IPS-18c (cell line): ENCODE results near the gene RPL32.
"Not testable (repeated sequence)": the region's sequence is repeated elsewhere in the genome, so short reads cannot be mapped to it uniquely, and the experiment has no call there.

Source experiments
- H3K4me3 ChIP-seq: 2 replicates; pipeline ENCODE4 v1.7.0; 2013; ENCODE audit warnings: low read depth, mild to moderate bottlenecking, low read length, moderate library complexity; ENCODE audit not compliant: insufficient read depth
- H3K9me3 ChIP-seq: one replicate; pipeline ENCODE4 v1.6.1; 2013; ENCODE audit warnings: mild to moderate bottlenecking, low read length, moderate library complexity; ENCODE audit not compliant: control insufficient read depth, insufficient read depth

RPL32 gene

DNA sequence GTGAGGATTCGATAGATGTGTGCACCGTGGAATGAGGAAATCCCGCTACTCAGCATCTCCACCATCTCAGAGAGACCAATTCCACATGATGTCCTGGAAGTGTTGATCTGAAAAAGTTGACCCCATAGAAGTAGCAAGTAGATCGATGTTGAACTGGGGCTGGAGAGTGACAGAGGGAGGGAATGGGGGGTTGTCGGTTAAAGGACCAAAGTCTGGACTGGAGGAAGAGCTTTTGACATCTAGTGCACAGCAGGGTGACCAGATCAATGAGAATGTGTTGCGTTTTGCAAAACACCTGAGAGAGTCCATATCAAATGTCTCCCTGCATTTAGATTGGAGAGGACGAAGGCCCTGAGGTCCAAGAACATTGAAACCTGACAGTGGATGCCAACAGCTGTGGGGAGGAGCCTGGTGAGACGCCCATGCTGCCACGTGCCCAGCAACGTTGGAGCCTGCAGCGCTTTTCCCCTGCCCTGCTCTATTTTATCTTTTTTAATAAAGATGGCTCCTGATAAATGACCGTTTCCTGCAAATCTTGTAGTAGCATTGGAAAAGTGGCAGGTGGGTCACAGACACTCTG is 30.1 kb upstream of the RPL32 start:
- no peaks in the 10 kb centered on the region for H3K9me3 ChIP-seq
- H3K4me3 ChIP-seq: no peak overlapping the region

DNA sequence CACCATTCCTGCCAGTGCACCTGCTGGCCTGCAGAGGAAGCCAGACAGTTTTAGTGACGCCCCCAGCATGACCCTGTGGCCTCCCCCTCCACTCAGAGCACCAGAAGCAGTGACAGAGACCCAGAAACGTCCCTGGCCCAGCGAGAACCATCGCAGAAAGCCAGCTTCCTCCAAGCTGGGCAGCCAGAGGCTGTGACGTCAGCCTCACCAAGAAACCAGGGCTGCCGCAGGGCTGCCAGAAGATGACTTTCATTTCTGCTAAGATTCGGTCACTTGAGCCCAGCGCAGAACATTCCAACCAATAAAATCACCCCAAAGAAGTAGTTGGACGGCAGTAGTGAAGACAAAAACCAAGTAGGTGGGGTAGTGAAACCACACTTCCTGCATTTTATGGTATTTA is 29.6 kb upstream of the RPL32 start:
- H3K4me3 ChIP-seq: no peak overlapping the region
- no peaks in the 10 kb centered on the region for H3K9me3 ChIP-seq

DNA sequence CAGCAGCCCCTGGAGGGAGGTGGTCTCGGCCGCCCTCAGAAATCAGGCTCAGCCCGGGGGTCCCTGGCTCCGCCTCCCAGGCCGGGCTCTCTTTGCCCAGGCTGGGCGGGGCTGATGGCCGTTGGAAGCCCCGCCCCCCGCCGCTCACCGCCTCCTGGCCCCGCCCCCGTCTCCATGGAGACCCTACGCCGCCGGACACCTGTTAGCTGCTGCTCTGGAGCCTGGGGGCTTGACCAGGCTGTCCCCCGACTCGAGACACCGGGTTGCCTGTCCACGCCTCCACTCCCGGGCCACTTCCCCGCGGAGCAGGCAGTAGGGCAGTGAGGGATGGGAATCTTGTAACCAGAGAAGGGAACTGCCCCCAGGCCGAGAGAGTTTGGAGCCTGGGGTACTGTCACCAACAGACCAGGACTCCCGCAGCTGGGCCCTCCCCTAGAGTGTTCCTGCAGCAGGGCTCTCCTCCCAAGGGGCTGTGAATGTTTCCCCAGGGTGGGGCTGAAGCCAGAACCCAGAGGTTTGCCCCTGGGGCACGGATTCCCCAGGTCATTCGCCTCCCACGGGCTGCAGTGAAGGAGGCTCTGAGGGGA is 27.8 kb upstream of the RPL32 start:
- Histone ChIP-seq H3K9me3 (peaks cover 3% of the 10 kb centered on the region), H3K4me3 (peak overlapping the region; percentile 60)

DNA sequence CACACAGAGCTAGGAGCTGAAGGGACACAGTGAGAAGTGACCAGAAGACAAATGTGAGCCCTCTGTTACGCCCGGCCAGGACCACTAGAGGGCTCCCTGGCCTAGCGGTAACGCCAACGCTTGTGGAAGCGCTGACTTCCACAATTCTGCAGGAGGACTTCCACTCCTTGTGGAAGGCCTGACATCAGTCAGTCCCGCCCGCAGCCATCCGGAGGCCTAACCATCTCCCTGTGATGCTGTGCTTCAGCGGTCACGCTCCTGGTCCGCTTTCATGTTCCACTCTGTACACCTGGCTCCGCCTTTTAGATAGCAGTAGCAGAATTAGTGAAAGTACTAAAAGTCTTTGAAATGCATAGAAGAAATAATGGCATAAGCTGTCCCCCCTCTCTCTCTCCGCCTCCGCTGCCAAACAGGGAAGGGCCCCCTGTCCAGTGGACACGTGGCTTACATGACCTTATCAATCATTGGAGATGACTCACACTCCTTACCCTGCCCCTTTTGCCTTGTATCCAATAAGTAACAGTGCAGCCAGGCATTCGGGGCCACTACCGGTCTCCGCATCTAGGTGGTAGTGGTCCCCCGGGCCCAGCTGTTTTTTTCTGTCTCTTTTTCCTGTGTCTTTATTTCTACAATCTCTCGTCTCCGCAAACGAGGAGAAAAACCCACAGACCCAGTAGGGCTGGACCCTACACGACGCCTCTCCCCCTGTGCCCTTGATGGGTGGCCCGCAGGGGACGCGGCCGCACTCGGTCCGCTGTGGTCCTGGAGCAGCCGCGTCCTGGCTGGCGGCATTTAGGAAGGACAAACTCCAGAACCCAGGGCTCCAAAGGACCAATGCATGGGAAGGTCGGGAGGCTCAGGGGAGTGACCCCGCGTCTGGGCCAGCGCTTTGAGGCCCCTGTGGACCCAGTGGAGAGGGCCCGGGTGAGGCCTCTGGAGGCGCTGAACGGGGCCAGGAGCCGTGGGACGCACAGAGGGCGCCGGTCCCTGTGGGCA is 27.0 kb upstream of the RPL32 start:
- Histone ChIP-seq H3K9me3 (peaks cover 3% of the 10 kb centered on the region), H3K4me3 (peak overlapping the region; percentile 60)

DNA sequence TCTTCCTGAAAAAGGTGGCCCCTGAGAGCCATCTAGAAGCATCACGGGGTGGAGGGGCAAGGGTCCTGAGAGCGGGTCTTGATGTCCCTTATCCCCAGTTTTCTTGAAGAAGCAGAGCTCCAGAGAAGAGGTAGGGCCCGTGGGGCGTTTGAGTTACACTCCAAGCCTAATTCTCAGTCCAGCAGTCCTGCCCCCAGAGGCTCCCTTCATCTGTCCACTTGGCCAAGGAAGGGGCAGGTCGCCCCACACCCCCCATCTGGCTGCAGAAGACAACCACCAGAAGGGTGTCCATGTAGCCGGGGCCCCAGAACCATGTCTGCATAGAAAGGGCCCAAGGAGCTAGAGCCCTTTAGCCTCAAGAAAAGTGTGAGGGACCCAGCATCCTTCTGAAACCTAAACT is 25.5 kb upstream of the RPL32 start:
- H3K9me3 ChIP-seq: peaks cover 3% of the 10 kb centered on the region

GRCh38 chr3:12865271-12865670 is 23.9 kb upstream of the RPL32 start:
- H3K9me3 ChIP-seq: peaks cover 3% of the 10 kb centered on the region
- H3K4me3 ChIP-seq: no peak overlapping the region

More for the DNA sequence above, 25.5 kb upstream of the RPL32 start:
- H3K4me3 ChIP-seq: no peak overlapping the region

DNA sequence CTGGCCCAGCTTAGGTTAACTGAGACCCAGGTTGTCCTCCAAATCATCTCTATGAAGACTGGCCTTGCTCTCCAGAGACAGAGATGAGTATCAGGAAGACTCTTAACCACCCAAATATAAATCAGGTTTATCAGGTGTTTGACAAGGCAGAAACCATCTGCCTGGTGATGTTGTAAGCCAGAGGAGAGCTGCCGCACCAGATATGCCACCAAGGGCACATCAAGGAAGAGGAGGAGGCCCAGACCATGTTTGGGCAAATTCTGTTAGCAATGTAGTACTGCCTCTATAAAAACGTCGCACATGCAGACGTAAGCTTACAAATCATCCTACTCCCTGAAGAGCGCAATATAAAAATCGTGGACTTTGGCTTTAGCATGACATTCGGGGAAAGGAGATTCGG is 21.0 kb upstream of the RPL32 start:
- H3K4me3 ChIP-seq: no peak overlapping the region

DNA sequence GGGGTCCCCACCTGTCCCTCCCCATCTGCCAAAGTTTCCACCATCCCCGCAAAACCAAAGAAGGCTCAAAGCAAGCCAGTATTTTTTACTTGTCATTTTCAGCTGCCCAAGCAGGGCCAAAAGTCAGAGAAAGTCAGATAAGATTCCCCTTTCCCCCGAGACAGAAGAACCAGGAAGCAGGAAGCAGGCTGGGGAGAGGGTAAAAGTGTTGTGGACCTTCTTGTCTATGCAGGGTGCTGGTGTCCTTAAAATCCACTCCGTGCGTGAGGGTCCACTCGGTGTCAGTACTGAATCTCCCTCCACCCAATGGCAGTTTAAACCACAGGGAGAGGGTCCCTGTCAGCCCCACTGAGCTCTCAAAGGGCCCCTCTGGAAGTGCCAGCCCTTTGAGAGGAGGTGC is 20.2 kb upstream of the RPL32 start:
- H3K4me3 ChIP-seq: no peak overlapping the region
- peaks cover 3% of the 10 kb centered on the region for H3K9me3 ChIP-seq

More for the DNA sequence above, 21.0 kb upstream of the RPL32 start:
- peaks cover 3% of the 10 kb centered on the region for H3K9me3 ChIP-seq

GRCh38 chr3:12859840-12860239 is 18.5 kb upstream of the RPL32 start:
- Histone ChIP-seq H3K9me3 (no peaks in the 10 kb centered on the region), H3K4me3 (no peak overlapping the region)

GRCh38 chr3:12856626-12857025 is 15.3 kb upstream of the RPL32 start:
- no peak overlapping the region for H3K4me3 ChIP-seq
- no peaks in the 10 kb centered on the region for H3K9me3 ChIP-seq

DNA sequence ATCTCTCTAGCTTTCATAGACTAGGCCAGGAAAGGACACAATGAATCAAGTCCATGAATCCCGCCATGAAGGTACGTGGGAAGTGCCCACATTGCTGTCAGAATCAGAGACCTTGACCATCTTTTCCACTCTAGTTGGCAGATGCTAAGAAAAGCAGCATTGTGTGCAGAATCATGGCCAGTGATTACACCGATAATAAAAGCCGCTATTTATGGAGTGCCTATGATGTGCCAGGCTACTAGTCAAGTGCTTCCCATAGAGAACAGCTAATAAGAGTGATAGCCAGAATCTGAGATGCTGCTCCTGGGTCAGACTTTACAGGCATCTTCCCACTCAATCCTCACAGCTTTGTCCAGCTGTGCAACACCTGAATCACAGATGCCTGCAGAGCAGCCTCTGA is 13.2 kb upstream of the RPL32 start:
- no peak overlapping the region for H3K4me3 ChIP-seq
- H3K9me3 ChIP-seq: no peaks in the 10 kb centered on the region

- not testable (repeated sequence) for H3K9me3 ChIP-seq, H3K4me3 ChIP-seq
These were observed 12.5 kb upstream of the RPL32 start for GRCh38 chr3:12853847-12854246.

DNA sequence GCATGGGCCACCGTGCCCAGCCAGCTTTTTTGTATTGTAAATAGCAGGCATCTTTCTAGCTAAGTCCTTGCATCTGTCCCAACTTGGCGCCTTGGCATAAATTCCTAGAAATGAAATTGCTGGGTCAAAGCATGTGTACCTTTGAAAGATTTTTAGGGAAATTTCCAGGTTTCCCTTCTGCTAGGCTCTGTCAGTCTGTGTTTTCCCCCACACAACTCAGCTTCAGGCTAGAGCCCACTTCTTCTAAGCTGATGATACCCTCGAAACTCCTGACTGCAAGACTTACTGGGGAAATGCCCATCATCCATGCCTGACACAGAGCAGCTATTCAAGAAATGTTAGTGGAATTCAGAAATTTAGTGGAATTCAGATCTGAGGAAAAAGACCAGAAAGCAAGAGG is 10.8 kb upstream of the RPL32 start:
- Histone ChIP-seq H3K9me3 (no peaks in the 10 kb centered on the region), H3K4me3 (no peak overlapping the region)

- Histone ChIP-seq H3K4me3 (no peak overlapping the region), H3K9me3 (no peaks in the 10 kb centered on the region)
These were observed 4.4 kb upstream of the RPL32 start for GRCh38 chr3:12845811-12846210.

GRCh38 chr3:12842469-12842868 is 1.1 kb upstream of the RPL32 start:
- H3K9me3 ChIP-seq: no peaks in the 10 kb centered on the region
- H3K4me3 ChIP-seq: no peak overlapping the region

DNA sequence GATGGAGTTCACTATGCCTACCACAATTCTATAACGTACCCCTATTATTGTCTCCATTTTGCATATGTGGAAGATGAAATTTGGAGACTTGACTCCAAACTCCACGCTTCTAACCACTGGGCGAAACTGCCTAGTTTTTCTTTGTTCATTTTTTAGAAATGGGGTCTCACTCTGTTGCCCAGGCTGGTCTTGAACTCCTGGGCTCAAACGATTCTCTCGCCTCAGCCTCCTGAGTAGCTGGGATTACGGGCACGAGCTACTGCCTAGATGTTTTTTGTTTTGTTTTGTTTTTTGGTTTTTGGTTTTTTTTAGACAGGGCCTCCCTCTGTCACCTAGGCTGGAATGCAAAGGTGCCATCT is 584 bp upstream of the RPL32 start:
- H3K9me3 ChIP-seq: no peaks in the 10 kb centered on the region
- H3K4me3 ChIP-seq: no peak overlapping the region

GRCh38 chr3:12840591-12841148 is 695 bp downstream of the RPL32 start:
- H3K9me3 ChIP-seq: no peaks in the 10 kb centered on the region
- H3K4me3 ChIP-seq: peak overlapping the region; percentile 99

GRCh38 chr3:12840148-12840547 is 1.2 kb downstream of the RPL32 start:
- peak overlapping the region; percentile 99 for H3K4me3 ChIP-seq
- H3K9me3 ChIP-seq: not testable (repeated sequence)
